Activated CD4-positive, CD25-positive, alpha-beta regulatory T cell treated with anti-CD3 and anti-CD28 coated beads, Interleukin-2, amount 50 U/mL, for 16 hours (primary cell): Measurements from ENCODE around the gene MYLK3.
"Not testable (repeated sequence)": the region's sequence is repeated elsewhere in the genome, so short reads cannot be mapped to it uniquely, and the experiment has no call there.

Experiments
- DNase-seq: peaks from one replicate; pipeline ENCODE4 v3.0.0-alpha.2; 2020; ENCODE audit warnings: low read depth, low spot score

The MYLK3 gene

GRCh38 chr16:46690281-46691178 is 57.6 kb downstream of the MYLK3 start:
- DNase-seq = no peak

- DNase-seq = peak; percentile 96
Measured at GRCh38 chr16:46689365-46690280, 58.5 kb downstream of the MYLK3 start, which contains the start of gene ORC6. Gene ORC6, plus strand, starts transcription at chr16:46689659. Its CDS starts 47 bp downstream, at chr16:46689706.

DNA sequence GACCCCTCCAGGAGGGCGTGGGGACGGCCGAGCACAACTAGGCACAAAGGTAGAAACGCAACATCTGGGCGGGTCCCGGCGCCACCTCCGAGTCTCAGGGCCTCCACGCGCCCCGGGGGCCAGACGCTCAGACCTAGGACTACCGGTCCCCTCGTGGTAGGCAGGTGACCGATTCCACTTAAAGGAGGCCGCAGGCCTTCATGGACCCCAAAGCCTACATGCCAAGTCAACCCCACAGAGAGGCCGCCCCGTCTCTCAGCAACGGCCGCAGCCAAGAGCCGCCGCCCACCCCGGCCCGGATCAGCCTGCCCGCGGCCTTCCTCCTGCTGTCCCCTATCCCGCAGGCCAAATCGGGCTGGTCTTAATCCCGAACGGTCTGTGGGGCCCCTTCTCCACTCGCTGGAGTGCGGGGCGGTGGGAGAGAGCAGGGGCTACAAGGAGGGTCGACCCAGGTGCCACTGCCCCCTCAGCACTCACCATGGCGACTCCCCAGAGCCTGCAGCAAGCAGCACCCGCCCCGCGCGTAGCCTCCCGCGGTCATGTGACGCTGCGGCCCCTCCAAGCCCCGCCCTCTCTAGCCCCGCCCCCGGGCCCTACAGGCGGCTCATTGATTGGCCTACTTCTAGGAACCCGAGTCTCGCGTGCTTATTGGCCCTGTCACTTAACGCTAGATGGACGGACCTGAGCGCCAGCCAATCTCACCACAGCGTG is 59.3 kb downstream of the MYLK3 start, which contains the start of gene VPS35:
TSS of gene VPS35 (minus strand) at position 525 of the 711 bp plus-strand sequence. CDS start at position 480, 45 bp downstream.
- peak; percentile 99 for DNase-seq

DNA sequence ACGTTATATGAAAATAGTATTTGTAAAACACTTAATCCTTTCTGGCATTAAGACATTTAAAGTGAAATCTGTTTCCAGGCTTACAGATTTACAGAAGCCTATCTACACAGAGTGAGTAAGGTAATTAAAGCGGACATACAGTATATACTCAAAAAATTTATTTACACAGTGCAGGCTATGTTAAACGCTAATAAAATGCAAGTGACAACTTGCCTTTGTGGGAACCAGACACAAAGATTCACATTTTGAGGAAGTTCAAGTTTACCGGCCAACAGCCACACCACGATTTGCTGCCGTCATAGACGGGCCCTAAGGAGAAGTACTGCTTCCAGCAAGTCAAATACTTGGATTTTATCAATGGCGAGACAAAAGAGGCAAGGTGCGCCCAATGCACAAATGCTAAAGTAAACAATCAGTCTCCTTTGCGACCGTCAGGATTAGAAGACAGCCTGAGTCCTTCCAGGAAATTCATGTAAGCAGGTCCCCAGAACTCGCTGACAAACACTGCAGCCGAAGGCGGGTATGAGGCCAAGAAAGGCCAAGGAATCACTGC is 60.0 kb downstream of the MYLK3 start:
- DNase-seq = no peak

DNA sequence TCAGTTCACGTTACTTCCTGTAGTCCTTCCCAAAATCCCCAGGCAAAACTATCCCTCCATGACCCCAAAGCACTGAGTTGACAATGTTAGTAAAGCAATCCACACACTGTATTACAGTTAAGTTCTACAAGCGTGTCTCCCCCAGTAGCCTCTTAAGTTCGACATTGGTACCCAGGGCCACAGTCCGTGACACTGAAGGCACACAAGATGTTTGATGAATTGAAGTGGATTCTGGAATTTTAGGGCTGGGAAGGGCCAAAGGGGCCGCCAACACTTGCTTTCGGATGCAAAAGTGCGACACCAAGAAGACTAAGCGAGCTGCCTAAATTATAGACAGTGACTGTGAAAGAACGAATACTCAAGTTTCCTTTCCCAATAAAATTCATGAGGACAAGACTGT is 60.7 kb downstream of the MYLK3 start:
- DNase-seq = no peak

- DNase-seq = no peak
Measured at GRCh38 chr16:46686815-46687473, 61.2 kb downstream of the MYLK3 start.

- not testable (repeated sequence) for DNase-seq
Measured at GRCh38 chr16:46681867-46682266, 66.3 kb downstream of the MYLK3 start.

DNA sequence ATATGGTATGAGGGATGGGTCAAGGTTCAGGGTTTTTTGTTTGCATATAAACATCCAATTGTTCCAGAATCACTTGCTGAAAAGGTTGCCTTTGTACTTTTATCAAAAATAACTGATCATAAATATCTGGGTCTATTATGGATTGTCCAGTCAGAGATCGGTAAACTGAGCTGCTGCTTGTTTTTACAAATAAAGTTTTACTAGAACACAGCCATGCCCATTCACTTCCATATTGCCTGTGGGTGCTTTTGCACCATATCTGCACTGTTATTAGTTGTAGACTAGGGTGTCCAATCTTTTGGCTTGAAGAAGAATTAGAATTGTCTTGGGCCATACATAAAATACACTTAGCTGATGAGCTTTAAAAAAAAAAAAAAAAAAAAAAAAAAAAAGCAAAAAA is 70.2 kb downstream of the MYLK3 start:
- DNase-seq = not testable (repeated sequence)

GRCh38 chr16:46673320-46674013 is 74.7 kb downstream of the MYLK3 start:
- peak; percentile 16 for DNase-seq

- no peak for DNase-seq
Measured at GRCh38 chr16:46662123-46662522, 86.0 kb downstream of the MYLK3 start.

GRCh38 chr16:46658925-46659324 is 89.2 kb downstream of the MYLK3 start:
- no peak for DNase-seq
